Measurements from ENCODE around the gene STMN3. TPM values are rescaled to one million over a fixed set of nuclear protein-coding genes. Genes with fewer than 3 reads are reported as not detected.

STMN3 gene
- total and polyA plus RNA-seq, 2 of the 8 experiments (the other 6 are each of a cell fraction or from before 2014, with no cell fraction given) = 51.5 to 63.1 TPM

DNA sequence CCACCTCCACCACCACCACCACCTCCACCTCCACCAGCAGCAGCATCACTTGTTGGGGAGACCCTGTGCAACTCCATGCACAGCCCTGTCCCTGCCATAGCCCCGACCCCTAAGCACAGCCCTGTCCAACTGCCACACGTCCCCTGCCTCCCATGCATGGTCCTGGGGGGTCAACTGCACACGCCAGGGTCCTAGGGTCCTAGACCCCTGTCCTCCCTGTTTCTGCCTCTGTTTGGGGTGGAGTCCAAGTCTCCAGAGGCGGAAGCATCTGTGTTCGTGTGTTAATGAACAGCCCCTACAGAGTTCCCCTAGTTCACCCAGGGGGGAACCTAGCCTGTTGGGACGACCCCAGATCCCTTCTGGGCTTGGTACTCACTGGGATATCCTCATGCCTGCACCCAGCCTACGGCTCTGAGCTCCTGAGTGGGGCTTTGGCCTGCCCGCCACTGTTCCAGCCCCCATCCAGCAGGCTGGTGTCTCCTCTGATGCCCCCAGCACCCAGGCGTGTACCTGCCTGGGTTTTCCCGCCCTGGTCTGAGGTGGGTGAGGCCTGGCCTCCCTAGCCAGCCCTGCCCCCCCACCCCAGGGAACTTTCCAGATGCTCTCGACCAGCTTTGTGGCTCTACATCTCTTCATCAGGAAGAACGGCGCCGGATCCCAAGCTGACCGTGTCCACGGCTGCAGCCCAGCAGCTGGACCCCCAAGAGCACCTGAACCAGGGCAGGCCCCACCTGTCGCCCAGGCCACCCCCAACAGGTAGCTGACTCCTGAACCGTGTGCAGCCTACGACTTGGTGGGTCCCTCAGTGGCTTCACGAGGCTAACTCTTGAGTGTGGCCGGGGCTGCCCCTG is 40.7 kb upstream of the STMN3 start:
- H2AFZ ChIP-seq (ENCODE audit: low read length) = no peak overlapping the region
- H3K23me2 ChIP-seq (ENCODE audit: low read depth, low read length) = peaks cover 8% of the 10 kb centered on the region; the same call in 1 of the 2 replicates
- no peaks in the 10 kb centered on the region for H3K79me1 ChIP-seq (ENCODE audit: low read depth, low read length)
- no peak overlapping the region for H3K14ac ChIP-seq (ENCODE audit: insufficient read length)
- no peak overlapping the region for H3K9ac ChIP-seq (replicated peaks in 1 of 4; ENCODE audit: extremely low read depth in 1 of 4, low read depth in 3 of 4, low read length in 3 of 4)
- no peak overlapping the region for H2BK5ac ChIP-seq (ENCODE audit: low read depth, low read length)
- no peak overlapping the region for H4K91ac ChIP-seq (replicated peaks; ENCODE audit: insufficient read length, low read length)
- H3K56ac ChIP-seq (replicated peaks; ENCODE audit: insufficient read length, low read depth, low read length) = no peak overlapping the region
- H2BK120ac ChIP-seq (replicated peaks; ENCODE audit: low read depth, low read length) = no peak overlapping the region
- H3K36me3 ChIP-seq (ENCODE audit: control insufficient read depth in 2 of 4, insufficient read depth in 4 of 4, low read length in 3 of 4) = peaks cover 0 to 3% (median 0%) of the 10 kb centered on the region in 4 experiments; a peak in 1 of 8 replicates
- FAIRE-seq (no peak), DNase-seq (ENCODE audit: low read depth in 1 of 2, low spot score in 2 of 2) (no peak)
- H2BK15ac ChIP-seq (ENCODE audit: low read length) = no peak overlapping the region
- H3K18ac ChIP-seq (ENCODE audit: extremely low read depth, low read length) = no peak overlapping the region
- TF ChIP-seq KDM1A (IDR thresholded peaks at IDR 0.05; ENCODE audit: borderline replicate concordance, low read length) (no peak), POLR2AphosphoS5 (IDR thresholded peaks at IDR 0.05; ENCODE audit: low read depth, low read length) (peak; percentile 28; the same call in 1 of the 2 replicates)
- H3K27me3 ChIP-seq (replicated peaks in 1 of 4; ENCODE audit: control insufficient read depth in 3 of 4, extremely low read depth in 1 of 4, insufficient read depth in 3 of 4, low read length in 3 of 4) = no peaks in the 10 kb centered on the region
- H3K9me3 ChIP-seq (ENCODE audit: insufficient read depth in 2 of 2, low read depth in 1 of 2, low read length in 1 of 2) = no peaks in the 10 kb centered on the region; a peak in 1 of 4 replicates
- CTCF ChIA-PET (ENCODE audit: partially characterized antibody) = no interaction called here
- no peaks in the 10 kb centered on the region for H3K79me2 ChIP-seq (ENCODE audit: control insufficient read depth in 1 of 2, insufficient read depth in 2 of 2, low read length in 2 of 2)
- H2AK5ac ChIP-seq (ENCODE audit: low read depth, low read length) = no peak overlapping the region
- no peak overlapping the region; the same call in 1 of the 2 replicates for H4K8ac ChIP-seq (ENCODE audit: extremely low read depth, insufficient read depth, low read length)
- H3K4ac ChIP-seq (replicated peaks; ENCODE audit: insufficient read length, low read depth, low read length) = no peak overlapping the region
- 93% methylated on average over 21 of the region's 21 CpGs; no CpG with 5 or more reads in 1 of the 2 experiments for WGBS, 2 experiments (ENCODE audit: extremely low coverage in 1 of 2, insufficient coverage in 1 of 2, insufficient read length in 1 of 2, insufficient replicate concordance in 2 of 2, low coverage in 1 of 2, low lambda C conversion rate in 2 of 2, missing lambda C conversion rate in 1 of 2)
- POLR2A ChIA-PET (ENCODE audit: partially characterized antibody) = interaction anchor here (0.7 to 1.9 kb wide), 4 partner anchors 12 to 164 kb away, joined by 3 to 6 read pairs (median 4); no protein-coding TSS in a partner anchor
- no peak overlapping the region for H3K23ac ChIP-seq (ENCODE audit: insufficient read length)
- H3K4me2 ChIP-seq (ENCODE audit: insufficient read depth in 1 of 2, low read depth in 2 of 2, low read length in 2 of 2) = no peak overlapping the region
- no peak overlapping the region for H2BK12ac ChIP-seq (ENCODE audit: low read depth, low read length)
- no peak overlapping the region for H2BK20ac ChIP-seq (ENCODE audit: low read length)
- no peak overlapping the region for H3K27ac ChIP-seq (ENCODE audit: low read depth, low read length)
- no peak overlapping the region for H3K4me3 ChIP-seq (ENCODE audit: extremely low read depth in 1 of 4, insufficient read depth in 2 of 4, low read depth in 3 of 4, low read length in 4 of 4)
- H3K4me1 ChIP-seq (replicated peaks in 1 of 4; ENCODE audit: control insufficient read depth in 3 of 4, insufficient read depth in 4 of 4, low read length in 3 of 4) = peaks cover 0 to 12% (median 7%) of the 10 kb centered on the region in 4 experiments; a peak in 4 of 7 replicates
- no peak overlapping the region for H4K5ac ChIP-seq (ENCODE audit: insufficient read length, low read depth, low read length)
- peaks cover 0 to 12% of the 10 kb centered on the region in 2 experiments for H4K20me1 ChIP-seq (replicated peaks in 1 of 2; ENCODE audit: control insufficient read depth in 1 of 2, insufficient read depth in 2 of 2, low read length in 2 of 2)

Data from H1 (cell line).